Breast epithelium (tissue), 4 donors: ENCODE results near the gene PDE10A. TPM values are rescaled to one million over a fixed set of nuclear protein-coding genes. Genes with fewer than 3 reads are reported as not detected.
"Not testable (repeated sequence)": the region's sequence is repeated elsewhere in the genome, so short reads cannot be mapped to it uniquely, and the experiment has no call there.

ENCODE experiments used
- DNase-seq, 2 donors: peaks; one replicate each; pipeline ENCODE4 v3.0.0-alpha.2; 2019; ENCODE audit warnings: low spot score in 2 of 2
- H3K27ac ChIP-seq, 2 donors: fragments of 200-600 bp; sonication (generic) in 1 of 2; one replicate each; pipeline ENCODE4 v1.5.1; 2016 to 2019; ENCODE audit warnings: mild to moderate bottlenecking in 1 of 2
- H3K27me3 ChIP-seq, 2 donors: fragments of 200-600 bp; sonication (generic) in 1 of 2; one replicate each; pipeline versions ENCODE4 v1.5.1 to v1.6.0; 2017 to 2019; ENCODE audit warnings: control low read depth in 1 of 2, mild to moderate bottlenecking in 1 of 2
- H3K36me3 ChIP-seq: fragments of 200-600 bp; one replicate; pipeline ENCODE4 v1.5.1; 2019
- H3K4me1 ChIP-seq, 2 donors: fragments of 200-600 bp; sonication (generic); one replicate each; pipeline ENCODE4 v1.5.1; 2016 to 2019; ENCODE audit warnings: control low read depth in 1 of 2
- H3K4me3 ChIP-seq, 3 donors: fragments of 200-600 bp; sonication (generic); 1 replicate in 2 of 3; 2 replicates in 1 of 3; pipeline ENCODE4 v1.5.1; 2016 to 2019; ENCODE audit warnings: mild to moderate bottlenecking in 3 of 3, moderate library complexity in 2 of 3
- H3K9me3 ChIP-seq, 2 donors: fragments of 200-600 bp; sonication (generic) in 1 of 2; one replicate each; pipeline ENCODE4 v1.5.1; 2016 to 2019; ENCODE audit warnings: control low read depth in 1 of 2
- CTCF ChIP-seq, 3 donors: fragments of 450-650 bp; IDR thresholded peaks; one replicate each; pipeline ENCODE4 v1.5.1; 2016 to 2017; ENCODE audit warnings: antibody characterized with exemption in 3 of 3, mild to moderate bottlenecking in 3 of 3, moderate library complexity in 3 of 3
- POLR2A ChIP-seq: fragments of 450-650 bp; IDR thresholded peaks from one replicate; pipeline ENCODE4 v1.6.1; 2016; ENCODE audit warnings: antibody characterized with exemption, mild to moderate bottlenecking, moderate library complexity
- POLR2AphosphoS5 ChIP-seq, 3 donors: sonication (generic); formaldehyde crosslinking; IDR thresholded peaks; one replicate each; pipeline ENCODE4 v1.6.1; 2017; ENCODE audit warnings: antibody characterized with exemption in 3 of 3
- intact Hi-C: fragments of 100-400 bp; cut with DNase I; formaldehyde crosslinking; loops from one replicate; pipeline ENCODE4 v1.15.1; 2023; ENCODE audit warnings: low total_unique reads
- total RNA-seq, 3 donors: library from RNA; depleted of rRNA; stranded (reverse); fragments of >200 nt; gene quantifications; one replicate each; pipeline ENCODE4 v1.1.0, GENCODE V29; 2016

The PDE10A gene
- total RNA-seq, 3 donors from 2014 or later, result 2.7 to 22.0 (median 12.6) TPM

GRCh38 chr6:165611294-165611693 lies 51.7 kb downstream of the PDE10A start:
- intact Hi-C loops, result no loop called here
- no peak for DNase-seq
- Histone ChIP-seq H3K36me3 (no peaks in the 10 kb centered on the region), H3K27ac (no peak overlapping the region), H3K9me3 (no peaks in the 10 kb centered on the region), H3K27me3 (no peaks in the 10 kb centered on the region), H3K4me1 (no peaks in the 10 kb centered on the region), H3K4me3 (no peak overlapping the region)
- no peak for TF ChIP-seq POLR2A
- TF ChIP-seq CTCF (IDR thresholded peaks at IDR 0.05), result no peak
- no peak for TF ChIP-seq POLR2AphosphoS5 (IDR thresholded peaks at IDR 0.05)

- intact Hi-C loops, H3K36me3 ChIP-seq, H3K4me1 ChIP-seq, H3K4me3 ChIP-seq, H3K27ac ChIP-seq, H3K27me3 ChIP-seq, H3K9me3 ChIP-seq, DNase-seq: not testable (repeated sequence)
These were observed 54.5 kb downstream of the PDE10A start for GRCh38 chr6:165608577-165608976.

GRCh38 chr6:165606740-165607008 lies 56.4 kb downstream of the PDE10A start:
- TF ChIP-seq CTCF (IDR thresholded peaks at IDR 0.05) (no peak), POLR2AphosphoS5 (IDR thresholded peaks at IDR 0.05) (no peak), POLR2A (no peak)
- intact Hi-C loops, result no loop called here
- no peak for DNase-seq
- H3K9me3 ChIP-seq, result no peaks in the 10 kb centered on the region
- no peak overlapping the region for H3K4me3 ChIP-seq
- H3K27ac ChIP-seq, result no peak overlapping the region
- H3K4me1 ChIP-seq, result no peaks in the 10 kb centered on the region
- H3K27me3 ChIP-seq, result no peaks in the 10 kb centered on the region
- no peaks in the 10 kb centered on the region for H3K36me3 ChIP-seq

GRCh38 chr6:165605901-165606739 lies 56.9 kb downstream of the PDE10A start:
- no peaks in the 10 kb centered on the region for H3K36me3 ChIP-seq
- DNase-seq, result no peak
- TF ChIP-seq POLR2A, result no peak
- TF ChIP-seq CTCF (IDR thresholded peaks at IDR 0.05), result no peak
- no peak for TF ChIP-seq POLR2AphosphoS5 (IDR thresholded peaks at IDR 0.05)

GRCh38 chr6:165605182-165605875 lies 57.7 kb downstream of the PDE10A start:
- no peak for TF ChIP-seq POLR2A
- no peak for TF ChIP-seq POLR2AphosphoS5 (IDR thresholded peaks at IDR 0.05)
- TF ChIP-seq CTCF (IDR thresholded peaks at IDR 0.05), result no peak
- no peaks in the 10 kb centered on the region for H3K27me3 ChIP-seq
- no peak overlapping the region for H3K27ac ChIP-seq
- H3K9me3 ChIP-seq, result no peaks in the 10 kb centered on the region
- DNase-seq, result no peak
- no peaks in the 10 kb centered on the region for H3K36me3 ChIP-seq
- intact Hi-C loops, result loop anchor here (2.0 kb wide), 1 partner anchor 59 kb away; no protein-coding TSS in a partner anchor
- H3K4me3 ChIP-seq, result no peak overlapping the region
- no peaks in the 10 kb centered on the region for H3K4me1 ChIP-seq

More at GRCh38 chr6:165605901-165606739, 56.9 kb downstream of the PDE10A start:
- intact Hi-C loops, result loop anchor here (2.0 kb wide), 1 partner anchor 59 kb away; no protein-coding TSS in a partner anchor
- Histone ChIP-seq H3K4me1 (no peaks in the 10 kb centered on the region), H3K4me3 (no peak overlapping the region), H3K9me3 (no peaks in the 10 kb centered on the region), H3K27ac (no peak overlapping the region), H3K27me3 (no peaks in the 10 kb centered on the region)
